HEK293 (cell line): ENCODE measurements around the gene ANKRD65.

Experiments used
- CTCF ChIA-PET: fragments of 350-600 bp; formaldehyde crosslinking; extraction: SDS; loops from one replicate; lab custom pipeline; 2021; ENCODE audit warnings: antibody characterized with exemption; lab: Yijun Ruan, JAX
- POLR2A ChIA-PET: fragments of 300-600 bp; formaldehyde crosslinking; extraction: SDS; loops from one replicate; lab custom pipeline; 2020; ENCODE audit warnings: antibody characterized with exemption, inconsistent platforms; lab: Yijun Ruan, JAX
- H3K27ac ChIP-seq: fragments of 200-500 bp; sonication (Bioruptor generic); 2 replicates; pipeline ENCODE4 v1.5.1; 2014; ENCODE audit warnings: low read depth, low read length, control low read depth, inconsistent platforms; ENCODE audit errors: extremely low read depth
- H3K36me3 ChIP-seq, 2 experiments: fragments of 200-500 bp in 1 of 2; sonication (Bioruptor generic) in 1 of 2; 1 replicate in 1 of 2; 2 replicates in 1 of 2; pipeline ENCODE4 v1.5.1; 2014 to 2017; ENCODE audit warnings: inconsistent platforms in 2 of 2, low read length in 2 of 2; ENCODE audit not compliant: control insufficient read depth in 2 of 2, insufficient read depth in 1 of 2
- H3K4me1 ChIP-seq: fragments of 200-500 bp; sonication (Bioruptor generic); 2 replicates; pipeline ENCODE4 v1.5.1; 2014; ENCODE audit warnings: mild to moderate bottlenecking, low read length, inconsistent platforms; ENCODE audit not compliant: control insufficient read depth, insufficient read depth
- H3K4me3 ChIP-seq: 2 replicates; pipeline ENCODE4 v1.5.1; 2011; ENCODE audit warnings: low read depth, mild to moderate bottlenecking, control low read depth, low read length, moderate library complexity
- H3K9me3 ChIP-seq: fragments of 200-500 bp; sonication (Bioruptor generic); 2 replicates; pipeline ENCODE4 v1.5.1; 2014; ENCODE audit warnings: low read depth, low read length, inconsistent platforms; ENCODE audit not compliant: control insufficient read depth, insufficient read depth
- HIC1 ChIP-seq: fragments of 450-650 bp; formaldehyde crosslinking; IDR thresholded peaks from 2 replicates; pipeline ENCODE4 v1.5.1; 2016; ENCODE audit warnings: missing biosample characterization, missing genetic modification characterization
- INSM2 ChIP-seq: fragments of 450-650 bp; formaldehyde crosslinking; IDR thresholded peaks from 2 replicates; pipeline ENCODE4 v1.5.1; 2016; ENCODE audit warnings: missing biosample characterization, missing genetic modification characterization
- KLF8 ChIP-seq: fragments of 450-650 bp; formaldehyde crosslinking; IDR thresholded peaks from 2 replicates; pipeline ENCODE4 v1.5.1; 2016; ENCODE audit warnings: missing biosample characterization, missing genetic modification characterization
- PRDM10 ChIP-seq: fragments of 450-650 bp; formaldehyde crosslinking; IDR thresholded peaks from 2 replicates; pipeline ENCODE4 v1.5.1; 2016; ENCODE audit warnings: missing biosample characterization, missing genetic modification characterization
- TSHZ1 ChIP-seq: fragments of 450-650 bp; formaldehyde crosslinking; IDR thresholded peaks from 2 replicates; pipeline ENCODE4 v1.5.1; 2016; ENCODE audit warnings: missing biosample characterization, missing genetic modification characterization, borderline replicate concordance
- ZBTB48 ChIP-seq: fragments of 450-650 bp; formaldehyde crosslinking; IDR thresholded peaks from 2 replicates; pipeline ENCODE4 v1.5.1; 2016; ENCODE audit warnings: missing biosample characterization, missing genetic modification characterization
- ZBTB7A ChIP-seq: fragments of 450-650 bp; formaldehyde crosslinking; IDR thresholded peaks from 2 replicates; pipeline ENCODE4 v1.5.1; 2016; ENCODE audit warnings: low read depth, missing biosample characterization, missing genetic modification characterization
- ZNF148 ChIP-seq: fragments of 450-650 bp; formaldehyde crosslinking; IDR thresholded peaks from 2 replicates; pipeline ENCODE4 v1.5.0; 2017; ENCODE audit warnings: missing biosample characterization, missing genetic modification characterization, borderline replicate concordance
- ZNF19 ChIP-seq: fragments of 450-650 bp; formaldehyde crosslinking; IDR thresholded peaks from 2 replicates; pipeline ENCODE4; 2016; ENCODE audit warnings: missing biosample characterization, missing genetic modification characterization, low read depth
- ZNF239 ChIP-seq: fragments of 450-650 bp; formaldehyde crosslinking; IDR thresholded peaks from 2 replicates; pipeline ENCODE4 v1.5.1; 2016; ENCODE audit warnings: missing biosample characterization, missing genetic modification characterization
- ZNF280D ChIP-seq: fragments of 450-650 bp; formaldehyde crosslinking; IDR thresholded peaks from 2 replicates; pipeline ENCODE4 v1.5.1; 2016; ENCODE audit warnings: missing biosample characterization, missing genetic modification characterization
- ZNF341 ChIP-seq: fragments of 450-650 bp; formaldehyde crosslinking; IDR thresholded peaks from 2 replicates; pipeline ENCODE4; 2016; ENCODE audit warnings: low read depth, missing biosample characterization, missing genetic modification characterization
- ZNF416 ChIP-seq: fragments of 450-650 bp; formaldehyde crosslinking; IDR thresholded peaks from 2 replicates; pipeline ENCODE4 v1.5.1; 2016; ENCODE audit warnings: missing biosample characterization, missing genetic modification characterization
- ZNF423 ChIP-seq: fragments of 450-650 bp; formaldehyde crosslinking; IDR thresholded peaks from 2 replicates; pipeline ENCODE4 v1.5.1; 2016; ENCODE audit warnings: missing biosample characterization, missing genetic modification characterization
- ZNF549 ChIP-seq: fragments of 450-650 bp; IDR thresholded peaks from 2 replicates; pipeline ENCODE4 v1.5.1; 2018; ENCODE audit warnings: missing biosample characterization, missing genetic modification characterization, mild to moderate bottlenecking, inconsistent platforms, moderate library complexity
- ZNF580 ChIP-seq: fragments of 450-650 bp; formaldehyde crosslinking; IDR thresholded peaks from 2 replicates; pipeline ENCODE4 v1.5.1; 2016; ENCODE audit warnings: missing biosample characterization, missing genetic modification characterization
- ZNF596 ChIP-seq: fragments of 450-650 bp; IDR thresholded peaks from 2 replicates; pipeline ENCODE4 v1.5.0; 2018; ENCODE audit warnings: missing biosample characterization, mild to moderate bottlenecking, missing genetic modification characterization, moderate library complexity
- ZNF701 ChIP-seq: fragments of 450-650 bp; formaldehyde crosslinking; IDR thresholded peaks from 2 replicates; pipeline ENCODE4 v1.5.1; 2016; ENCODE audit warnings: missing biosample characterization, missing genetic modification characterization

ANKRD65 gene

GRCh38 chr1:1415751-1416150, 5.3 kb downstream of the ANKRD65 start:
- Histone ChIP-seq H3K27ac (no peak overlapping the region), H3K4me3 (no peak overlapping the region), H3K9me3 (no peaks in the 10 kb centered on the region), H3K36me3 (no peaks in the 10 kb centered on the region), H3K4me1 (no peaks in the 10 kb centered on the region)
- CTCF ChIA-PET: interaction anchor here (1.2 to 1.3 kb wide), 2 partner anchors 14 to 68 kb away, joined by 3 read pairs; no protein-coding TSS in a partner anchor
- TF ChIP-seq ZBTB7A (tag by site-specific recombination) (no peak), ZNF19 (tag by site-specific recombination) (no peak), ZNF701 (tag by site-specific recombination) (no peak), PRDM10 (tag by site-specific recombination) (no peak), ZNF148 (tag by site-specific recombination) (no peak), ZNF423 (no peak), ZNF596 (tag by site-specific recombination) (no peak), ZBTB48 (tag by site-specific recombination) (no peak), ZNF341 (tag by site-specific recombination) (no peak), ZNF549 (tag by site-specific recombination) (no peak), ZNF416 (no peak), INSM2 (tag by site-specific recombination) (no peak), ZNF280D (tag by site-specific recombination) (no peak), TSHZ1 (no peak), KLF8 (tag by site-specific recombination) (no peak), HIC1 (tag by site-specific recombination) (no peak), ZNF239 (tag by site-specific recombination) (no peak), ZNF580 (no peak)
- POLR2A ChIA-PET: interaction anchor here (0.7 kb wide), 1 partner anchor 43 kb away, joined by 3 read pairs; no protein-coding TSS in a partner anchor
